H9 (cell line): ENCODE measurements around the gene PDIA4. TPM values are rescaled to one million over a fixed set of nuclear protein-coding genes. Genes with fewer than 3 reads are reported as not detected.

Experiments used
- DNase-seq: peaks from one replicate; pipeline ENCODE4 v3.0.0-alpha.2; 2017
- H2AFZ ChIP-seq: one replicate; pipeline ENCODE4 v1.6.1; 2013; ENCODE audit warnings: mild to moderate bottlenecking, low read length, control low read depth, moderate library complexity
- H2AK5ac ChIP-seq: 2 replicates; pipeline ENCODE4 v1.6.1; 2013; ENCODE audit warnings: low read length, control low read depth, mixed read lengths; ENCODE audit not compliant: insufficient read length
- H2BK120ac ChIP-seq: one replicate; pipeline ENCODE4 v1.6.1; 2013; ENCODE audit warnings: low read depth, mild to moderate bottlenecking, low read length, control low read depth, inconsistent platforms; ENCODE audit not compliant: poor library complexity, severe bottlenecking
- H2BK12ac ChIP-seq: 2 replicates; pipeline ENCODE4 v1.6.1; 2013; ENCODE audit warnings: low read length, control low read depth, mixed read lengths, low read depth; ENCODE audit not compliant: insufficient read length
- H2BK15ac ChIP-seq: 2 replicates; pipeline ENCODE4 v1.6.1; 2013; ENCODE audit warnings: low read depth, low read length, control low read depth
- H2BK20ac ChIP-seq: one replicate; pipeline ENCODE4 v1.6.1; 2013; ENCODE audit warnings: low read depth, mild to moderate bottlenecking, low read length, control low read depth, inconsistent platforms; ENCODE audit not compliant: poor library complexity, severe bottlenecking
- H2BK5ac ChIP-seq: 2 replicates; pipeline ENCODE4 v1.6.1; 2013; ENCODE audit warnings: low read length, control low read depth, mixed read lengths; ENCODE audit not compliant: insufficient read length
- H3K14ac ChIP-seq: 2 replicates; pipeline ENCODE4 v1.6.1; 2013; ENCODE audit warnings: low read length, control low read depth; ENCODE audit not compliant: insufficient read depth
- H3K18ac ChIP-seq: 2 replicates; pipeline ENCODE4 v1.6.1; 2013; ENCODE audit warnings: low read depth, mild to moderate bottlenecking, mixed read lengths, low read length, control low read depth; ENCODE audit not compliant: insufficient read length
- H3K23ac ChIP-seq: 2 replicates; pipeline ENCODE4 v1.6.1; 2013; ENCODE audit warnings: low read length, control low read depth, mixed read lengths, low read depth; ENCODE audit not compliant: insufficient read length
- H3K23me2 ChIP-seq: 2 replicates; pipeline ENCODE4 v1.6.1; 2013; ENCODE audit warnings: low read depth, mild to moderate bottlenecking, mixed read lengths, low read length, control low read depth; ENCODE audit not compliant: insufficient read length, poor library complexity, severe bottlenecking
- H3K27ac ChIP-seq: 2 replicates; pipeline ENCODE4 v1.5.1; 2013; ENCODE audit warnings: low read length, control low read depth, mixed read lengths, low read depth; ENCODE audit not compliant: insufficient read length
- H3K27me3 ChIP-seq: 2 replicates; pipeline ENCODE4 v1.6.1; 2013; ENCODE audit warnings: low read length, control low read depth, inconsistent platforms; ENCODE audit not compliant: insufficient read depth
- H3K4ac ChIP-seq: 2 replicates; pipeline ENCODE4 v1.6.1; 2013; ENCODE audit warnings: low read depth, mild to moderate bottlenecking, control low read depth, inconsistent platforms, low read length, moderate library complexity
- H3K4me1 ChIP-seq: 2 replicates; pipeline ENCODE4 v1.6.1; 2013; ENCODE audit warnings: low read length, control low read depth, inconsistent platforms; ENCODE audit not compliant: insufficient read depth
- H3K4me2 ChIP-seq: 2 replicates; pipeline ENCODE4 v1.6.1; 2013; ENCODE audit warnings: low read length, control low read depth, mixed read lengths; ENCODE audit not compliant: insufficient read length, insufficient read depth
- H3K56ac ChIP-seq: 2 replicates; pipeline ENCODE4 v1.6.1; 2013; ENCODE audit warnings: low read depth, mild to moderate bottlenecking, mixed read lengths, low read length, control low read depth; ENCODE audit not compliant: insufficient read length
- H3K79me1 ChIP-seq: 2 replicates; pipeline ENCODE4 v1.6.1; 2013; ENCODE audit warnings: low read depth, mild to moderate bottlenecking, moderate library complexity, low read length, control low read depth, inconsistent platforms; ENCODE audit not compliant: insufficient read depth, poor library complexity, severe bottlenecking
- H3K79me2 ChIP-seq: 2 replicates; pipeline ENCODE4 v1.6.1; 2013; ENCODE audit warnings: low read length, control low read depth, inconsistent platforms; ENCODE audit not compliant: insufficient read depth
- H3K9ac ChIP-seq: 2 replicates; pipeline ENCODE4 v1.6.1; 2013; ENCODE audit warnings: low read length, control low read depth, mixed read lengths; ENCODE audit not compliant: insufficient read length; ENCODE audit errors: extremely low read depth
- H3K9me3 ChIP-seq: one replicate; pipeline ENCODE4 v1.6.1; 2013; ENCODE audit warnings: low read depth, low read length, inconsistent platforms; ENCODE audit not compliant: control insufficient read depth
- H3T11ph ChIP-seq: one replicate; pipeline ENCODE4 v1.6.1; 2013; ENCODE audit warnings: mild to moderate bottlenecking, low read length, control low read depth, inconsistent platforms
- H4K20me1 ChIP-seq: one replicate; pipeline ENCODE4 v1.6.1; 2013; ENCODE audit not compliant: control insufficient read depth, insufficient read length, insufficient read depth
- H4K5ac ChIP-seq: 2 replicates; pipeline ENCODE4 v1.6.1; 2013; ENCODE audit warnings: low read depth, mild to moderate bottlenecking, mixed read lengths, low read length, control low read depth; ENCODE audit not compliant: insufficient read length
- H4K8ac ChIP-seq: replicated peaks from 2 replicates; pipeline ENCODE4 v1.6.1; 2013; ENCODE audit warnings: low read length, control low read depth, mixed read lengths, low read depth; ENCODE audit not compliant: insufficient read length
- H4K91ac ChIP-seq: 2 replicates; pipeline ENCODE4 v1.6.1; 2013; ENCODE audit warnings: low read depth, mild to moderate bottlenecking, moderate library complexity, mixed read lengths, low read length, control low read depth; ENCODE audit not compliant: insufficient read length
- H3K27ac Mint-ChIP-seq, 3 experiments: 2 replicates in 2 of 3; 3 replicates in 1 of 3; pipeline ENCODE4 v1.8.0; 2020 to 2021; ENCODE audit warnings: mixed read lengths in 3 of 3, mild to moderate bottlenecking in 1 of 3, moderate library complexity in 1 of 3
- H3K27me3 Mint-ChIP-seq: 2 replicates; pipeline ENCODE4 v1.8.0; 2021; ENCODE audit warnings: low read depth, mild to moderate bottlenecking, moderate library complexity, mixed read lengths
- H3K36me3 Mint-ChIP-seq, 3 experiments: 2 replicates in 2 of 3; 3 replicates in 1 of 3; pipeline ENCODE4 v1.8.0; 2020 to 2021; ENCODE audit warnings: low read depth in 3 of 3, mixed read lengths in 3 of 3; ENCODE audit not compliant: insufficient read depth in 1 of 3
- H3K4me1 Mint-ChIP-seq, 2 experiments: 2 replicates each; pipeline ENCODE4 v1.8.0; 2020; ENCODE audit warnings: mixed read lengths in 2 of 2
- H3K4me3 Mint-ChIP-seq, 2 experiments: 2 replicates in 1 of 2; 3 replicates in 1 of 2; pipeline ENCODE4 v1.8.0; 2020 to 2021; ENCODE audit warnings: mild to moderate bottlenecking in 2 of 2, mixed read lengths in 2 of 2, moderate library complexity in 1 of 2
- H3K9me3 Mint-ChIP-seq, 2 experiments: 2 replicates in 1 of 2; 3 replicates in 1 of 2; pipeline ENCODE4 v1.8.0; 2020; ENCODE audit warnings: mild to moderate bottlenecking in 2 of 2, mixed read lengths in 2 of 2, moderate library complexity in 1 of 2
- CTCF ChIP-seq: fragments of 200-600 bp; sonication (generic); conservative IDR thresholded peaks from 3 replicates; pipeline ENCODE4 v1.8.0; 2021; ENCODE audit warnings: antibody characterized with exemption, mild to moderate bottlenecking
- WGBS: extraction: QIAGEN DNeasy Blood & Tissue Kit; methylation state at CpG from one replicate; pipeline ENCODE4 v1.1.7; 2013; ENCODE audit warnings: missing lambda C conversion rate, low lambda C conversion rate, mixed read lengths; ENCODE audit not compliant: insufficient read length; ENCODE audit errors: extremely low coverage; 5-methylcytosine and 5-hydroxymethylcytosine counted together
- total RNA-seq: library from RNA; stranded (reverse); gene quantifications from 2 replicates; pipeline ENCODE4 v1.2.1, GENCODE V29; 2021

PDIA4 gene
- total RNA-seq, 1 experiment from 2014 or later, result 217 TPM

GRCh38 chr7:148983200-148984146, 44.8 kb downstream of the PDIA4 start:
- H3K4me1 Mint-ChIP-seq, result peaks cover 26 to 28% of the 10 kb centered on the region in 2 experiments

More at GRCh38 chr7:148983200-148984146, 44.8 kb downstream of the PDIA4 start:
- Histone ChIP-seq H2BK12ac (peak overlapping the region; percentile 55), H3K14ac (peak overlapping the region; percentile 64; the same call in 1 of the 2 replicates), H2AFZ (peak overlapping the region; percentile 81), H2BK5ac (peak overlapping the region; percentile 15), H4K91ac (no peak overlapping the region), H3K9me3 (no peaks in the 10 kb centered on the region), H2BK20ac (no peak overlapping the region), H3K23me2 (peaks cover 18% of the 10 kb centered on the region), H3K4ac (no peak overlapping the region), H3K56ac (no peak overlapping the region), H3K18ac (peak overlapping the region; percentile 7), H2AK5ac (peak overlapping the region; percentile 42), H4K5ac (peak overlapping the region; percentile 39), H3K4me2 (peak overlapping the region; percentile 84), H3K79me2 (no peaks in the 10 kb centered on the region), H3K4me1 (0 out of 2 replicates have a peak, but pooled peaks cover 2% of the 10 kb centered on the region), H3K23ac (no peak overlapping the region), H2BK120ac (no peak overlapping the region), H3K79me1 (no peaks in the 10 kb centered on the region), H3K27ac (peak overlapping the region; percentile 58), H3K27me3 (no peaks in the 10 kb centered on the region), H3T11ph (no peak overlapping the region), H4K20me1 (no peaks in the 10 kb centered on the region), H3K9ac (peak overlapping the region; percentile 74), H4K8ac (no peak overlapping the region), H2BK15ac (no peak overlapping the region)
- H3K4me3 Mint-ChIP-seq, result peak overlapping the region; percentile 83 to 97
- H3K27me3 Mint-ChIP-seq, result peaks cover 2% of the 10 kb centered on the region
- peak; percentile 92 for DNase-seq
- no peak for TF ChIP-seq CTCF
- no CpG with 5 or more reads among the region's 38 CpGs for WGBS
- peaks cover 0 to 7% of the 10 kb centered on the region in 2 experiments; a peak in 3 of 5 replicates for H3K9me3 Mint-ChIP-seq
- peak overlapping the region; percentile 95 to 99 (median 95) for H3K27ac Mint-ChIP-seq
- H3K36me3 Mint-ChIP-seq, result no peaks in the 10 kb centered on the region; a peak in 1 of 7 replicates
